ENCODE measurements around the gene PRKACB. TPM values are rescaled to one million over a fixed set of nuclear protein-coding genes. Genes with fewer than 3 reads are reported as not detected.
"Not testable (repeated sequence)": the region's sequence is repeated elsewhere in the genome, so short reads cannot be mapped to it uniquely, and the experiment has no call there.

The PRKACB gene
- total and polyA plus RNA-seq, 11 donors = 8.7 to 52.3 (median 39.0) TPM

DNA sequence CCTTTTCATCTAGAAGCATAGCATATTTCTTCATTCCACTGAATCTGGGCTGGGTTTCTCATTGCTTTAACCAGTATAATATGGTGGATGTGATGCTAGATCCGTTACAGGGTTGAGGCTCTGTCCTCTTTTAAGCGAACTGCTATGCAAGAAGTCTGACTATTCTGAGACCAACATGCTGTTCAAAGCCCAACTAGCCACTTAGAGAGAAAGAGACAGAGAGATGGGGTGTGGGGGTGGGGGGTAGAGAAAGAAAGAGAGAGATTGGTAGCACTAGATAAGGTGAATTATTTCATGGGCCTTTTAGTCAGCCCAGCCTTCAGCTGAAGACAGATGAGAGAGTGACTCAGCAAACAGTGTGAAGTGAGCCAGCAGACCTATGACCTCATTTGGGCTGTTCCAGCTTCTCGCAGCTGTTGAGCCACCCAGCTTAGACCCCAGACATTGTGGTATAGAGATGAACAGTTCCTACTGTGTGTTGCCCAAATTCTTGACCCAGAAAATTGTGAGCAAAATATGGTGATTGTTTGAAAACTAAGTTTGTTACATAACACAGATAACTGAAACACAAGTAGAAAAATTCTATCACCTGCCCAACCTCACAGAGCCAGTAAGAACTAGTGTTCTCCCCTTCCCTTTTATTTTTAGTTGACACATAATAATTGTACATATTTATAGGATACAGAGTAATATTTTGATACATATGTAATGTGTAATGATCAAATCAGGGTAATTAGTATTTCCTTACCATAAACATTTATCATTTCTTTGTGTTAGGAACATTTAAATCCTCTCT lies 40.7 kb upstream of the PRKACB start:
- Histone ChIP-seq H3K4me3 (no peak overlapping the region), H3K4me1 (peaks cover 0 to 15% (median 3%) of the 10 kb centered on the region in 12 donors), H3K9me3 (peaks cover 0 to 7% (median 0%) of the 10 kb centered on the region in 12 donors), H3K36me3 (no peaks in the 10 kb centered on the region), H3K27ac (peak overlapping the region in 10 of 12 donors; percentile 6 to 51 (median 21)), H3K27me3 (no peaks in the 10 kb centered on the region)
- DNase-seq (peak in 4 of 5 donors; percentile 30 to 63 (median 52)), ATAC-seq (peak; percentile 93 to 100 (median 98))
- TF ChIP-seq, protein P1, sequence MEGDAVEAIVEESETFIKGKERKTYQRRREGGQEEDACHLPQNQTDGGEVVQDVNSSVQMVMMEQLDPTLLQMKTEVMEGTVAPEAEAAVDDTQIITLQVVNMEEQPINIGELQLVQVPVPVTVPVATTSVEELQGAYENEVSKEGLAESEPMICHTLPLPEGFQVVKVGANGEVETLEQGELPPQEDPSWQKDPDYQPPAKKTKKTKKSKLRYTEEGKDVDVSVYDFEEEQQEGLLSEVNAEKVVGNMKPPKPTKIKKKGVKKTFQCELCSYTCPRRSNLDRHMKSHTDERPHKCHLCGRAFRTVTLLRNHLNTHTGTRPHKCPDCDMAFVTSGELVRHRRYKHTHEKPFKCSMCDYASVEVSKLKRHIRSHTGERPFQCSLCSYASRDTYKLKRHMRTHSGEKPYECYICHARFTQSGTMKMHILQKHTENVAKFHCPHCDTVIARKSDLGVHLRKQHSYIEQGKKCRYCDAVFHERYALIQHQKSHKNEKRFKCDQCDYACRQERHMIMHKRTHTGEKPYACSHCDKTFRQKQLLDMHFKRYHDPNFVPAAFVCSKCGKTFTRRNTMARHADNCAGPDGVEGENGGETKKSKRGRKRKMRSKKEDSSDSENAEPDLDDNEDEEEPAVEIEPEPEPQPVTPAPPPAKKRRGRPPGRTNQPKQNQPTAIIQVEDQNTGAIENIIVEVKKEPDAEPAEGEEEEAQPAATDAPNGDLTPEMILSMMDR (IDR thresholded peaks at IDR 0.05) = no peak
- no peak for TF ChIP-seq POLR2A (IDR thresholded peaks at IDR 0.05)
- 63 to 68% (median 67%) methylated on average over 3 of the region's 3 CpGs for WGBS, 4 donors
- intact Hi-C loops (cut with DNase I) = no loop called here

DNA sequence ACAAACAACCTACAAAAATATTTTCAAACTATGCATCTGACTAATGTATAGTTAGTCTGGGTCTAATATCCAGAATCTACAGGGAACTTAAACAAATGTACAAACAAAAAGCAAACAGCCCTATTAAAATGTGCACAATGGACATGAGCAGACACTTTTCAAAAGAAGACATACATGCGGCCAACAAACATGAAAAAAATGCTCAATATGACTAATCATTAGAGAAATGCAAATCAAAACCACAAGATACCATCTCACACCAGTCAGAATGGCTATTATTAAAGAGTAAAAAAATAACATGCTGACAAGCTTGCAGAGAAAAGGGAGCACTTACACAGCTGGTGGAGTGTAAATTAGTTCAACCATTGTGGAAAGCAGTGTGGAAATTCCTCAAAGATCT lies 36.5 kb upstream of the PRKACB start:
- WGBS, 4 donors = 89 to 94% (median 91%) methylated on average over 1 of the region's 1 CpG
- intact Hi-C loops (cut with DNase I); H3K27me3 ChIP-seq; H3K36me3 ChIP-seq; DNase-seq; H3K4me3 ChIP-seq; ATAC-seq; H3K27ac ChIP-seq; H3K9me3 ChIP-seq: not testable (repeated sequence)
- peaks cover 0 to 15% (median 3%) of the 10 kb centered on the region in 12 donors for H3K4me1 ChIP-seq

DNA sequence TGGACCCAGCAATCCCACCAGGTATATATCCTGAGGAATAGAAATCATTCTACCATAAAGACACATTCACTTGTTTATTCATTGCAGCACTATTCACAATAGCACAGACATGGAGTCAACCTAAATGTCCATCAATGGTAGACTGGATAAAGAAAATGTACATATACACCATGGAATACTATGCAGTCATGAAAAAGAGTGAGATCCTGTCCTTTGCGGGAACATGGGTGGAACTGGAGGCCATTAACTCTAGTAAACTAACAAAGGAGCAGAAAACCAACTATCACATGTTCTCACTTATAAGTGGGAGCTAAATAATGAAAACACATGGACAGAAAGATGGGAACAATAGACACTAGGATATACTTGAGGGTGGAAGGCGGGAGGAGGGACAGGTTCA lies 36.1 kb upstream of the PRKACB start:
- Histone ChIP-seq H3K27ac (no peak overlapping the region), H3K27me3 (no peaks in the 10 kb centered on the region), H3K9me3 (peaks cover 0 to 7% (median 0%) of the 10 kb centered on the region in 12 donors), H3K4me1 (peaks cover 0 to 11% (median 2%) of the 10 kb centered on the region in 12 donors), H3K36me3 (no peaks in the 10 kb centered on the region), H3K4me3 (no peak overlapping the region)
- TF ChIP-seq, protein P1 (IDR thresholded peaks at IDR 0.05) = no peak
- no peak for TF ChIP-seq POLR2A (IDR thresholded peaks at IDR 0.05)
- no peak for ATAC-seq
- DNase-seq = no peak
- WGBS, 4 donors = 94 to 98% (median 97%) methylated on average over 2 of the region's 2 CpGs
- intact Hi-C loops (cut with DNase I) = no loop called here

DNA sequence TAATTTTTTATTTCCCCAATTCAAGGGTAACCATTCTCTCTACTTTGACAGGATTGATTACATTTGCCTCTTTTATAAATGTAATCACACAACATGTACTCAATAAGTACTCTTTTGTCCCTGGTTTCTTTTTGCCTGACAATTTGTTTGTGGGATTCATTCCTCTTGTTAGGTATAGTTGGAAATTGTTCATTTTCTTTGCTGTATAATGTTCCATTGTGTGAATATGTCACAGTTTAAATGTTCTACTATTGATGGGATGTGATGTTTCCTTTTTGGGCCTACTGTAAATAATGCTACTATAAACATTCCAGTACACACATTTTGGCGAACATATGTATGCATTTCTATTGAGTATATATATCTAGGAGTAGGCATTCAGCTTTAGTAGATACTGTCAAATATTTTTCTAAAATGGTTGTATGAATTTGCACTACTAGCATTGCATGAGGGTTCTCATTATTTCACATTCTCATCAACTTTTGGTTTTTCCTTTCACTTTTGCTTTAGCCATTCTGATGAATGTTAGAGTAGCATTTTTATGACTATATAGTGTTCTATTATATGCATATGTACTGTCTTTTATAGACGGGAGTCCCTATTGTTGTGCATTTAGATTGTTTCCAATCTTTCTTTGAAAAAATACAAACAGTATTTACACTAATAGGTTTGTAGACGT lies 35.0 kb upstream of the PRKACB start:
- WGBS, 4 donors = 95 to 98% (median 96%) methylated on average over 3 of the region's 3 CpGs
- ATAC-seq (no peak), DNase-seq (no peak)
- Histone ChIP-seq H3K4me1 (no peaks in the 10 kb centered on the region), H3K27ac (no peak overlapping the region), H3K4me3 (no peak overlapping the region), H3K36me3 (no peaks in the 10 kb centered on the region), H3K27me3 (no peaks in the 10 kb centered on the region), H3K9me3 (peaks cover 0 to 7% (median 0%) of the 10 kb centered on the region in 12 donors)
- intact Hi-C loops (cut with DNase I) = no loop called here
- no peak for TF ChIP-seq POLR2A (IDR thresholded peaks at IDR 0.05)

DNA sequence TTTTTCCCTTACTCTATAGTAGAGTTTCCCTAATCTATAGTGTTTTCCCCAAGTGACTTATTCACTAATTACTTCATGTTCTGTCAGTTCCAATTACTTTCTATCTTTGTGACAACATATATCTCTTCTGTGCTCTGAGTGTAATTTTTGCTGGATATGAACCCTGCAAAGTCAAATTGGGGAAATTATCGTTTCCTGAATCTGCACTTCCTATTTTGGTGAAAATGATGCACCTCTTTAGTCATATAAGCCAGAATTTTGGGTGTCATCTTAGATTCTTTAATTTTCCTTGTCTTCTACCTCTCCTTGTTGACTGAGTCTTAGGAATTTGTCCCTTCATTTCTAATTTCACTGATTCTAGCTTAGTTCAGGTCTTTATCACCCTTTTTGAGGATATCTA lies 33.4 kb upstream of the PRKACB start:
- H3K27me3 ChIP-seq = no peaks in the 10 kb centered on the region
- no peaks in the 10 kb centered on the region for H3K4me1 ChIP-seq
- TF ChIP-seq POLR2A (IDR thresholded peaks at IDR 0.05) = no peak
- TF ChIP-seq, protein P1 (IDR thresholded peaks at IDR 0.05) = no peak
- no peak for ATAC-seq
- 82 to 92% (median 84%) methylated on average over 1 of the region's 1 CpG for WGBS, 4 donors
- H3K9me3 ChIP-seq = peaks cover 0 to 7% (median 0%) of the 10 kb centered on the region in 12 donors
- DNase-seq = no peak
- H3K36me3 ChIP-seq = no peaks in the 10 kb centered on the region
- intact Hi-C loops (cut with DNase I) = no loop called here
- H3K27ac ChIP-seq = no peak overlapping the region
- H3K4me3 ChIP-seq = no peak overlapping the region
